K562 (cell line): ENCODE results near the gene TFCP2L1. TPM values are rescaled to one million over a fixed set of nuclear protein-coding genes. Genes with fewer than 3 reads are reported as not detected.

ENCODE experiments used
- ATAC-seq: fragments of 200-7000 bp; cut with Tn5 transposase; 3 replicates; pipeline ENCODE4 v1.9.1; 2020; ENCODE audit warnings: moderate library complexity
- BruUV-seq: library from RNA; stranded (reverse); fragments of 400-500 nt; replicated peaks from 2 replicates; lab custom pipeline; 2021; lab: Mats Ljungman, UMichigan
- CTCF ChIA-PET: fragments of 300-600 bp; formaldehyde crosslinking; extraction: SDS; loops from one replicate; lab custom pipeline; 2021; ENCODE audit warnings: low intra/inter-chr PET ratio; lab: Yijun Ruan, JAX
- POLR2A ChIA-PET: fragments of 300-600, 350-650 bp; sonication (Branson Sonifier 250); formaldehyde crosslinking; extraction: SDS; loops from one replicate; lab custom pipeline; 2021; ENCODE audit warnings: antibody characterized with exemption, inconsistent platforms; lab: Yijun Ruan, JAX
- DNase-seq, 4 experiments: peaks; one replicate each; pipeline versions ENCODE4 v3.0.0 to v3.0.0-alpha.2; 2011 to 2018; ENCODE audit warnings: low spot score in 3 of 4, mixed read lengths in 3 of 4; ENCODE audit errors: extremely low read depth in 1 of 4
- FAIRE-seq: peaks from 2 replicates; lab custom pipeline; 2011; peaks lifted over from hg19 to GRCh38; lab: Jason Lieb, UNC
- H2AFZ ChIP-seq: 2 replicates; pipeline ENCODE4 v1.6.0; 2011; ENCODE audit warnings: low read depth, low read length, control low read depth, inconsistent platforms
- H3K27ac ChIP-seq: fragments of 200-600 bp; 3 replicates; pipeline ENCODE4 v1.8.0; 2011; ENCODE audit warnings: low read depth, mild to moderate bottlenecking, control low read depth, inconsistent platforms, low read length, moderate library complexity, mixed read lengths; ENCODE audit errors: extremely low read depth
- H3K27me3 ChIP-seq, 2 experiments: fragments of 300-600 bp in 1 of 2; 2 replicates in 1 of 2; 3 replicates in 1 of 2; pipeline versions ENCODE4 v1.6.0 to v1.8.0; 2011; ENCODE audit warnings: inconsistent platforms in 2 of 2, low read length in 2 of 2, mild to moderate bottlenecking in 1 of 2, mixed read lengths in 1 of 2, moderate library complexity in 1 of 2; ENCODE audit not compliant: control insufficient read depth in 2 of 2, insufficient read depth in 2 of 2
- H3K36me3 ChIP-seq: fragments of 300-600 bp; 3 replicates; pipeline ENCODE4 v1.8.0; 2011; ENCODE audit warnings: mild to moderate bottlenecking, low read length, inconsistent platforms; ENCODE audit not compliant: control insufficient read depth, insufficient read depth
- H3K4me1 ChIP-seq, 2 experiments: fragments of 200-600 bp in 1 of 2; replicated peaks in 1 of 2; 2 replicates in 1 of 2; 3 replicates in 1 of 2; pipeline versions ENCODE4 v1.5.1 to v1.8.0; 2011; ENCODE audit warnings: inconsistent platforms in 2 of 2, low read length in 2 of 2, mild to moderate bottlenecking in 1 of 2, mixed read lengths in 1 of 2, moderate library complexity in 1 of 2; ENCODE audit not compliant: control insufficient read depth in 2 of 2, insufficient read depth in 2 of 2
- H3K4me2 ChIP-seq: 2 replicates; pipeline ENCODE4 v1.6.1; 2011; ENCODE audit warnings: low read length, control low read depth, inconsistent platforms, mixed read lengths; ENCODE audit not compliant: insufficient read depth
- H3K4me3 ChIP-seq: fragments of 200-600 bp; sonication (generic), shearing (Covaris generic); 2 replicates; pipeline ENCODE4 v1.5.1; 2016; ENCODE audit warnings: control low read depth, inconsistent platforms
- H3K79me2 ChIP-seq: fragments of 200-600 bp; 3 replicates; pipeline ENCODE4 v1.8.0; 2011; ENCODE audit warnings: low read length, inconsistent platforms; ENCODE audit not compliant: control insufficient read depth, insufficient read depth
- H3K9ac ChIP-seq, 2 experiments: 2 replicates each; pipeline versions ENCODE4 v1.6.0 to v1.6.1; 2011; ENCODE audit warnings: low read depth in 2 of 2, low read length in 2 of 2, control low read depth in 1 of 2, inconsistent platforms in 1 of 2, mild to moderate bottlenecking in 1 of 2, mixed read lengths in 1 of 2; ENCODE audit not compliant: insufficient read depth in 1 of 2
- H3K9me1 ChIP-seq: one replicate; pipeline ENCODE4 v1.6.0; 2011; ENCODE audit warnings: inconsistent platforms, mild to moderate bottlenecking, low read length, moderate library complexity; ENCODE audit not compliant: control insufficient read depth, insufficient read depth
- H3K9me3 ChIP-seq: replicated peaks from 2 replicates; pipeline ENCODE4 v1.5.1; 2011; ENCODE audit warnings: low read depth, low read length, inconsistent platforms; ENCODE audit not compliant: control insufficient read depth, insufficient read depth
- H4K20me1 ChIP-seq: replicated peaks from 2 replicates; pipeline ENCODE4 v1.6.1; 2011; ENCODE audit warnings: low read length, inconsistent platforms, mixed read lengths; ENCODE audit not compliant: control insufficient read depth, insufficient read depth
- CBX1 ChIP-seq: sonication (generic); IDR thresholded peaks from 2 replicates; pipeline ENCODE4 v1.6.1; 2016; ENCODE audit warnings: antibody characterized with exemption, low read depth, mild to moderate bottlenecking
- CHD4 ChIP-seq: fragments of 200-600 bp; sonication (generic); IDR thresholded peaks from 3 replicates; pipeline ENCODE4 v1.6.1; 2012; ENCODE audit warnings: low read depth, mild to moderate bottlenecking, mixed read lengths, low read length, inconsistent platforms; ENCODE audit not compliant: insufficient read depth, insufficient replicate concordance, poor library complexity, severe bottlenecking
- CLOCK ChIP-seq: fragments of 250-450 bp; sonication (Bioruptor Pico); IDR thresholded peaks from 2 replicates; pipeline ENCODE4 v1.4.0; 2020; ENCODE audit warnings: mild to moderate bottlenecking, moderate library complexity, borderline replicate concordance
- HNRNPK ChIP-seq: fragments of 200-400 bp; formaldehyde crosslinking; IDR thresholded peaks from one replicate; pipeline ENCODE4 v1.6.1; 2018; ENCODE audit warnings: mild to moderate bottlenecking, low read depth, low read length; ENCODE audit not compliant: poor library complexity, severe bottlenecking
- KDM4B ChIP-seq, 2 experiments: fragments of 450-650 bp in 1 of 2; sonication (generic) in 1 of 2; IDR thresholded peaks; 2 replicates each; pipeline ENCODE4 v1.6.1; 2016 to 2017; ENCODE audit warnings: borderline replicate concordance in 2 of 2, antibody characterized with exemption in 1 of 2, low read depth in 1 of 2, mild to moderate bottlenecking in 1 of 2
- KHSRP ChIP-seq: fragments of 450-650 bp; IDR thresholded peaks from 2 replicates; pipeline ENCODE4 v1.6.1; 2017
- NR0B1 ChIP-seq: fragments of 450-650 bp; IDR thresholded peaks from one replicate; pipeline ENCODE4 v1.6.1; 2018; ENCODE audit warnings: mild to moderate bottlenecking, moderate library complexity; ENCODE audit not compliant: partially characterized antibody
- POLR2A ChIP-seq: fragments of 450-650 bp; conservative IDR thresholded peaks from 2 replicates; pipeline ENCODE4 v1.6.1; 2016
- POLR3G ChIP-seq: IDR thresholded peaks from 2 replicates; pipeline ENCODE4 v1.6.1; 2011; ENCODE audit not compliant: insufficient read length, insufficient replicate concordance; ENCODE audit errors: extremely low read depth
- PYGO2 ChIP-seq: fragments of 450-650 bp; IDR thresholded peaks from 2 replicates; pipeline ENCODE4 v1.6.1; 2016; ENCODE audit warnings: mild to moderate bottlenecking, missing genetic modification characterization, moderate library complexity, missing compliant biosample characterization
- SNIP1 ChIP-seq: fragments of 450-650 bp; IDR thresholded peaks from 2 replicates; pipeline ENCODE4 v1.7.1; 2017; ENCODE audit warnings: low read depth, mild to moderate bottlenecking
- THRB ChIP-seq: fragments of 450-650 bp; formaldehyde crosslinking; conservative IDR thresholded peaks from 2 replicates; pipeline ENCODE4 v1.4.0; 2022; ENCODE audit warnings: mild to moderate bottlenecking, missing genetic modification characterization
- ZBTB49 ChIP-seq: sonication (generic); formaldehyde crosslinking; IDR thresholded peaks from 2 replicates; pipeline ENCODE4 v1.8.0; 2022; ENCODE audit warnings: missing genetic modification reagents, mild to moderate bottlenecking, borderline replicate concordance
- ZNF24 ChIP-seq: fragments of 450-650 bp; IDR thresholded peaks from 2 replicates; pipeline ENCODE4 v1.6.1; 2016
- ZNF41 ChIP-seq: fragments of 250-450 bp; sonication (Bioruptor Pico); conservative IDR thresholded peaks from 2 replicates; pipeline ENCODE4 v1.4.0; 2020; ENCODE audit warnings: mild to moderate bottlenecking
- ZZZ3 ChIP-seq: fragments of 450-650 bp; IDR thresholded peaks from 2 replicates; pipeline ENCODE4 v1.6.1; 2016; ENCODE audit warnings: antibody characterized with exemption, mild to moderate bottlenecking, moderate library complexity
- WGBS: fragments of 100-300 bp; shearing (Covaris generic); methylation state at CpG from one replicate; pipeline ENCODE4 v1.1.6; 2016; ENCODE audit warnings: low coverage, mixed read lengths; ENCODE audit not compliant: insufficient coverage; ENCODE audit errors: missing lambda C conversion rate; 5-methylcytosine and 5-hydroxymethylcytosine counted together
- in situ Hi-C: fragments of 300-500 bp; cut with MboI; formaldehyde crosslinking; loops from 4 replicates; pipeline ENCODE4 v1.15.0; 2018; ENCODE audit warnings: inconsistent platforms, mixed read lengths
- intact Hi-C: fragments of 100-400 bp; cut with micrococcal nuclease; formaldehyde crosslinking; loops from 2 replicates; pipeline ENCODE4 v1.14.2; 2022
- polyA plus RNA-seq, 8 experiments: library from polyadenylated mRNA; depleted of rRNA in 4 of 8; stranded (reverse) in 5 of 8; unstranded in 3 of 8; fragments of >200 nt; fragmentation: Nextera tagmentation in 2 of 8; fragmentation: Illumina TruSeq in 1 of 8; extraction: Ambion mirVana in 2 of 8; extraction: Trizol in 1 of 8; gene quantifications; 2 replicates each; pipeline versions ENCODE4 v1.2.1 to v1.2.3, GENCODE V29; 2011 to 2014; ENCODE audit warnings: inconsistent platforms in 1 of 8, missing spikeins in 1 of 8
- total RNA-seq, 7 experiments: library from RNA; depleted of rRNA in 6 of 7; stranded (reverse); fragments of >200 nt in 6 of 7; fragmentation: Illumina TruSeq in 2 of 7; extraction: Trizol in 2 of 7; gene quantifications; 2 replicates each; pipeline versions ENCODE4 v1.2.1 to v1.2.3, GENCODE V29; 2011 to 2021; ENCODE audit warnings: low replicate concordance in 1 of 7

TFCP2L1 gene
- total and polyA plus RNA-seq, 9 of the 15 experiments (the other 6 are each of a cell fraction or from before 2014, with no cell fraction given) = 0.08 to 1.00 (median 0.42) TPM

DNA sequence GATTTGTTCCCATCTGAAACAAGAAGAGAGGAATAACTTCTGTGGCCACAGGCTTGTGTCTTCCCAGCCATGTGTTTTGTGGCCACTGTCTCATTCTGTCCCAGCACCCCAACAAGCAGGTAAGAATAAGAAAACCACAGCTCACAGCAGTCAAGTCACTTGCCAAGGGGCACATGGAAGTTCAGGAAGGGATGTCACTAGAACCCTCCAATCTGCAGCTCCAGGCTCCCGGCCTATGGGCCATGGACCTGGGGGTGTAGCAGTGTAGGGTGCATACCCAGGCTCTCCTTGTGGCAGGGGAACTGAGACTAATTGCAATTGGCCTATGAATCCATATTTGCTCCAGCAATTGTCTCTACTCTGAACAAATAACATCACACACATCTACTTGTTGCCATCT, 112.5 kb downstream of the TFCP2L1 start:
- Histone ChIP-seq H4K20me1 (no peaks in the 10 kb centered on the region; the same call in 1 of the 2 replicates), H3K9me1 (no peaks in the 10 kb centered on the region), H3K4me3 (no peak overlapping the region), H3K36me3 (no peaks in the 10 kb centered on the region), H3K9me3 (no peaks in the 10 kb centered on the region), H2AFZ (no peak overlapping the region), H3K4me1 (no peaks in the 10 kb centered on the region), H3K27me3 (peaks cover 26 to 49% of the 10 kb centered on the region in 2 experiments), H3K9ac (no peak overlapping the region), H3K27ac (no peak overlapping the region), H3K4me2 (no peak overlapping the region), H3K79me2 (no peaks in the 10 kb centered on the region)
- in situ Hi-C loops = no loop called here
- WGBS = 0% methylated on average over 1 of the region's 1 CpG
- POLR2A ChIA-PET = interaction anchor here (0.7 kb wide), 1 partner anchor 362 kb away, joined by 3 read pairs; no protein-coding TSS in a partner anchor
- CTCF ChIA-PET = no interaction called here
- DNase-seq (no peak), ATAC-seq (no peak), FAIRE-seq (no peak)
- BruUV-seq = no TSS peak
- intact Hi-C loops = no loop called here
- TF ChIP-seq ZNF24 (no peak), CHD4 (no peak), CLOCK (no peak), HNRNPK (no peak), THRB (CRISPR knock-in tag) (no peak), POLR2A (no peak), ZNF41 (CRISPR knock-in tag) (no peak), PYGO2 (tag) (no peak), KDM4B (IDR thresholded peaks at IDR 0.05; ENCODE audit: borderline replicate concordance in 2 of 2, low read depth in 1 of 2) (no peak), CBX1 (no peak), NR0B1 (no peak), ZBTB49 (no peak), SNIP1 (no peak), KHSRP (no peak), POLR3G (no peak), ZZZ3 (no peak)
